A172 (cell line): ENCODE data around the gene NUB1. TPM values are rescaled to one million over a fixed set of nuclear protein-coding genes. Genes with fewer than 3 reads are reported as not detected.

Experiments
- DNase-seq: peaks from one replicate; pipeline ENCODE4 v3.0.0-alpha.2; 2015; ENCODE audit warnings: low spot score
- total RNA-seq: library from RNA; depleted of rRNA; stranded (reverse); fragments of >200 nt; shearing (Covaris generic); gene quantifications from 2 replicates; pipeline ENCODE4 v1.2.3, GENCODE V29; 2014

The NUB1 gene
- total RNA-seq, 1 experiment from 2014 or later = 58.0 TPM

GRCh38 chr7:151342811-151343210 is 1.2 kb downstream of the NUB1 start:
- no peak for DNase-seq

DNA sequence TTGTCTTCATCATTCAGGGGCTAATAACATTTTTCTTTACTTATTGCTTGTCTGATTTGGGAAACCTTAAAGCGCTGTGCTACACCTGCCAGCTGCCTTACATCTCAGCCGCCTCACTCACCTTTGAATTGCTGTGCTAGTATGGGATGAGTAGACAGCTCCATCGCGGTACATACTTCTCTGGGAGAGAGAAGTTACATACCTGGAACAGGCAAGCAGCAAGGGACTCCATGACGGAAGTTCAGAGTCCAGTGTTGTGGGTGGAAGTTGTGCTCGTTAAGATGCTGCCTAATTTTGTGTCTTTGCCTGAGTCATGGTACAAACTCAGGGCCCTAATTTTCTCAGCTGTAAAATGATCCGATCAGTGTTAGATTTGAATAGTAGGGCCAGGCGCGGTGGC is 1.9 kb downstream of the NUB1 start:
- DNase-seq = no peak

DNA sequence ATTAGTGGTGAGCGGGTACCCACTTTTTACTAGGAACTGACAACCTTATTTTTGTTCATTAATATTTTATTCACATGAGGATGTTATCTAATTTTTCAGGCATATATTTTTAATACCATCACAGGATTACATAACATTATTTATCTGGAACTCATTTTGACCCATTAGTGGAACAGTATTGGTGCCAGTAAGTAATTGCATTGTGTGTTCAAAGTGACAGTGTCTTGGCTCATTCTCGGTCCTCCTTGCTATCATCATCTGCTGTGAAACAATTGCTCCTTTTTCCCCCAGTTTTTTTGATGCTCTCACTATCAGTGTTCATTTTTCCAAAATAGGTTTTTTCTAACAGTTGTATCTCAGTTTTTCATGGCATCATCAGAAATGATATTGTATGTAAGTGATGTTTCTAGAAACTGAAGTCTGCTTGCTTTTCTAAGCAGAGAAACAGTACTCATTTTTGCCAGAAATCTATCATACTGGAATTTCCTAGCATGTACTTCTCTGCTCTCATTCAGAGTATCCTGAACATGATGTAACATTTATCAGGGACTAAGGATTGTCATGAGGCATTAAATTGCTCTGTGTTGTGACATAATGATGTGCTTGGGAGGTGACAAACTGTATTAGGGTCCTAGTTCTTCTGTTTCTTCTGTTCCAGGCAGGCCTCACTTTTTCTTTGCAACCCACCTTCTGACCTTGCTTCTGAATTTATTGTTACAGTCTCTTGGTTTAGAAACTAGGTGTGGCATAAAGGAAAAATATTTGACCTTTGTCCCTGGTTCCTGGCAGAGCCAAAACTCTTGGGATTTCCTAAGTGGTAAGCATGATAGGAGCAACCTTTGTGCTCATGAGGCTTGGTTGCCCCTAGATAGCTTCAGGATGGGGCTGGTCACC is 4.2 kb downstream of the NUB1 start:
- no peak for DNase-seq

DNA sequence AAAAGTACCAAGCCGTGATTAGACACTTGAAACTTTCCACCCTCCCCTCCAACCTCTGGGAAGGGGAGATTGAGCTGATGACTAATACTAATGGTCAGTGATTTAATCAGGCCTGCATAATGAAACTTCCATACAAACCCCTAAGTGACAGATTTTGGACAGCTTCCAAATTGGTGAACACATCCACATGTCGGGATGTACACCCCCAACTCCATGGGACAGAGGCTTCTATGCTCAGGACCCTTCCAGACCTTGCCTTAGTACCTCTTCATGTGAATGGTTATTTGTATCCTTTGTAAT is 4.8 kb downstream of the NUB1 start:
- no peak for DNase-seq

DNA sequence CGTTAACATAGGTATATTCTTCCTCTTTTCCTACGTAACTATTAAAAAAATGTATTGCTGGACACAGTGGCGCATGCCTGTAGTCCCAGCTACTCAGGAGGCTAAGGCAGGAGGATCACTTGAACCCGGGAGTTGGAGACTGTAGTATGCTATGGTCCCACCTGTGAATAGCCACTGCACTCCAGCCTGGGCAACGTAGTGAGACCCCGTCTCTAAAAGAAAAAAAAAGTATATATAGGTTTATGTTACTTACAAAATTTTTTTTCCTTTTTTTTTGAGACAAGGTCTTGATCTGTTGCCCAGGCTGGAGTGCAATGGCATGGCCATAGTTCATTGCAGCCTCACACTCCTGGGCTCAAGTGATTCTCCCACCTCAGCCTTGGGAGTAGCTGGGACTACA is 5.6 kb downstream of the NUB1 start:
- no peak for DNase-seq

DNA sequence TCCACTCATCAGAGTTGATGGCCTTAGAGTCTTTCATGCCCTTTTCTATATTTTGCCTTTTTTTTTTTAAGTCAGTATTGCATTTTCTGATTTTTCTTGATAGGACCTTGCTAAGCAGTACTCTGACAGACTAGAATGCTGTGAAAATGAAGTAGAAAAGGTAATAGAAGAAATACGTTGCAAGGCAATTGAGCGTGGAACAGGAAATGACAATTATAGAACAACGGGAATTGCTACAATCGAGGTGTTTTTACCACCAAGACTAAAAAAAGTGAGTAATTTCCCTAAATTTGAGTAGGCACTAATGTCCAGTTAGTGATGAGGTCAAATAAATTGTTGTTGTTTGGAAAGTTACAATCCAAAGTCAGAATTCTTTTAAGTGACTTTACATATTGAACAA is 7.4 kb downstream of the NUB1 start:
- no peak for DNase-seq

DNA sequence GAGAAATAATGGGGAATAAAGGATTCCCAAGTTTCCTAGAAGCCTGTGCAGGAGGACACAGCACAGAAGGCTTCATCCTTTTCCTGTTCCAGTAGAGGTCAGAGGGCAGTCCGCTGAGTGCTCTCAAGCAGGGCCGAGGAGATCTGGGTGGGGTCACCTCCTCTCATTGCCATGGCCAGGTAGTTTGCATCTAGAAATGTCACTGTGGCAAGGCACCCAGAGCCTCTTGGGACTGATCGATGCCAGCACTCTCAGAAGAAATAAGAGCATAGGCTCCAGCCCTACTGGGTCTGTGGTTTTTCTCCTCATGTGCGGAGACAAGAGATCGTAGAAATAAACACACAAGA is 7.9 kb downstream of the NUB1 start:
- DNase-seq = no peak

DNA sequence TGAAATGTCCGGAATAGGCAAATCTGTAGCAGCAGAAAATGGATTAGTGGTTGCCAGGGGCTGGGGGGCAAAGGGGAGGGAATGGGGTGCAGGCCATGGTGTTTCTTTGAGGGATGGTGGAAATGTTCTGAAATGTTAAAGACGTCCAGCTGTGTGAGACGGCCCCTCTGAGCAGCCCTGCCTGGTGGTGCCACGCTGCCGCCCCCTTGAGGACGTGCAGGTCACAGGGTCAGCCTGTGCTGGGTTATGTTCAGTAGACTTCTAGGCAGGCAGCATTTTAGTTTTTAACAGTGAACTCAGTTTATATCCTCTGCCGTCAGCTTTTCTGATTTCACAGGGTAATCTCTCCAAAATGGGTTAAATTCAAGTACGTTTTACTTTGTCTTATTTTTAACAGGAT is 9.4 kb downstream of the NUB1 start:
- DNase-seq = no peak

- no peak for DNase-seq
Measured at GRCh38 chr7:151351967-151352366, 10.4 kb downstream of the NUB1 start.

- no peak for DNase-seq
Measured at GRCh38 chr7:151352512-151352911, 10.9 kb downstream of the NUB1 start.

GRCh38 chr7:151361193-151361959 is 19.8 kb downstream of the NUB1 start:
- no peak for DNase-seq

DNA sequence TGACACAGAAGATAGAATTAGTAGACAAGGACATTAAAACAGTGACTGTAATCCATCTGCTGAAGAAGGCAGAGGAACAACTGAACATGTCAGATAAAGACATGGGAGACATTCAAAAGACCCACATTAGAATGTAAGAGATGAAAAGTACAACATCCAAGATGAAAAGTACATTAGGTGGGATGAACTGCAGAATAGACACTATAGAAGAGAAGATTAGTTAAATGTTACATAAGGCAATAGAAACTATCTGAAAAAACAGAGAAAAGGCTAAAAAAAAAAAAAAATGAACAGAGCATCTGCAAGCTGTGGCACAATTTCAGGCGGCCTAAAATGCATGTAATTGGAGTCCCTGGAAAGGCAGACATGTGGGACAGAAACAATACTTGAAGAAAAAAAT is 21.6 kb downstream of the NUB1 start:
- DNase-seq = no peak

- DNase-seq = no peak
Measured at GRCh38 chr7:151366166-151366879, 24.7 kb downstream of the NUB1 start.

GRCh38 chr7:151366880-151367222 is 25.2 kb downstream of the NUB1 start:
- DNase-seq = no peak

DNA sequence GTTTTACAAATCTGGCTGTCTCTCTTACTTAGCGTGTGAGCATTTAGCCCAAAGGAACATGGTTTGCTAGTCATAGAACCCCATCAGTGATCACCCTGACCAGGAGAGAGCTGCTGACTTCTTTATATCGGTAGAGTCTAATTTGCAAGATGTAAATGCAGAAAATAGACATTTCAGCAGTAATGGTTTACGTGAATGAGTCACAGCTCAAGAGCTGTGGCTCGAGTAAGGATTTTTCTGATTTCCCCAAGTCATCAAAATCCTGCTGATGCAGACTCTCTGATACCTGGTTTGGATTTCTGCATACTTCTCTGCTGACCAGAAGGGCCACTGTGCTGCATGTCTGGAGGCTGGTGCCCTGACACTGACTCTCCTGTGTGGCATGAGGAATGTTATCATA is 25.7 kb downstream of the NUB1 start:
- DNase-seq = peak; percentile 17

- DNase-seq = peak; percentile 80
Measured at GRCh38 chr7:151368136-151368571, 26.5 kb downstream of the NUB1 start.

GRCh38 chr7:151371266-151371665 is 29.7 kb downstream of the NUB1 start:
- no peak for DNase-seq

- DNase-seq = no peak
Measured at GRCh38 chr7:151372612-151373265, 31.1 kb downstream of the NUB1 start.

GRCh38 chr7:151373599-151373998 is 32.0 kb downstream of the NUB1 start:
- no peak for DNase-seq

GRCh38 chr7:151374139-151374538 is 32.5 kb downstream of the NUB1 start:
- no peak for DNase-seq

DNA sequence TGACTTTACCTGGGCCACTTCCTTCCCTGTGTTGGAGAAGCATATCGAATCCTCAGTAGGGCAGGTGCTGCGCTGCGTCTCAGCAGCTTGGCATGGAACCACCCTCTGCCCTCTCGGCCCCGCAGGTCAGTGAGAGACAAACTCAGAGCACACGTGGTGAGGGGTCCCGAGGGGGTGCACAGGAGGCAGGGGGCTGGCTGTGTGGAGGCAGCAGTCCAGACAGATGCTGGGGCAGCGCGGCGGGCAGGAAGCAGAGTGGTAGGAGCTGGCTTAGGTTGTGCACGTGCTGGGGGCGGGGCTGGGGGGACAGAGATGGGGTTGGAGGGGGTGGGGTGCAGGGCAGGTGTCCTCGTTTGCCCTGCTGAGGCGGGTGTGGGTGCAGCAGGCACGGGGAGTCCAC is 33.1 kb downstream of the NUB1 start:
- DNase-seq = no peak

GRCh38 chr7:151375530-151376217 is 34.1 kb downstream of the NUB1 start:
- DNase-seq = no peak
